Activated CD8-positive, alpha-beta memory T cell treated with anti-CD3 and anti-CD28 coated beads for 36 hours (primary cell): ENCODE results near the gene HTN3. TPM values are rescaled to one million over a fixed set of nuclear protein-coding genes. Genes with fewer than 3 reads are reported as not detected.
"Not testable (repeated sequence)": the region's sequence is repeated elsewhere in the genome, so short reads cannot be mapped to it uniquely, and the experiment has no call there.

ENCODE experiments used
- CTCF ChIA-PET: fragments of 350-600 bp; sonication (Branson Sonifier 250); formaldehyde crosslinking; loops from one replicate; lab custom pipeline; 2021; ENCODE audit warnings: antibody characterized with exemption; lab: Charles Lee
- POLR2A ChIA-PET: fragments of 350-600 bp; sonication (Branson Sonifier 250); formaldehyde crosslinking; loops from one replicate; lab custom pipeline; 2021; ENCODE audit warnings: antibody characterized with exemption; lab: Charles Lee
- total RNA-seq, 2 experiments: library from RNA; stranded (reverse); gene quantifications; one replicate each; pipeline ENCODE4 v1.2.3, GENCODE V29; 2021

HTN3 gene
- total RNA-seq, result not detected

DNA sequence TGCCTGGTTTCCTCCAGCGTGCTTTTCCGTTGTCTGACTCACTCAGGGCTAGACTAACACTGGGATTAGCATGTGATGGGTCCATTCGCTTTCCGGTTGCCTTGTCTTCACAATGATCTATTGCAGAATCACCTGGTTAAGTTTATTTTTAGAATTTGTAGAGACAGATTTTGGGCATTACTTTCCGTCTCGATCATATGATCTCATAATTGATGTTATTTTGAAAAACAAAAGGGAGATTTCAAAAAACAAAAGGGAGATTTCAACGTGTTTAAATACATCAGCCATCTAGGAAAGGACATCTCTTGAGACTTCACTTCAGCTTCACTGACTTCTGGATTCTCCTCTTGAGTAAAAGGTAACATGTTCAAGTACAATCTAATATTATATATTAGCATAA lies at the start of gene HTN3:
Gene HTN3 (plus strand): TSS at position 301 of the 400 bp plus-strand sequence. CDS start 2,282 bp downstream, outside the sequence.
- POLR2A ChIA-PET, CTCF ChIA-PET: not testable (repeated sequence)

DNA sequence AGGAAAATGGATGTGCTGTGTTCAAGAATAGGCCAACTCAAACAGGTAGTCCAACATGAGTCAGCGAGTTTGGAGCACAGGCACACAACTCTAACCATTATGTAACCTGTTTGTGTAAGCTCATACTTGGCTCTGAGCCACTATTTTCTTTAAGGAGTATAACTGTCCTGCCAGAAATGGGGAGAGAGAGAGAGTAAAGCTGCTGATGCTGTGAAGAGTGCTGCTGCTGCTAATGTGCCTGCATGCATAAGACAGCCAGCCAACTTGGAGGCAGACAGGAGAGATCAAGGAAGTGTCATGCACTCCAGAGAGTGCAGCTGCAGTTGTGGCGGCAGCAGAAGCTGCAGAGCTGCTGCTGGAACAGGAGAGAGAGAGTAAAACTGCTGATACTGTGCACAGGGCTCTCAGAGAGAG lies 44.2 kb upstream of the HTN3 start:
- ChIA-PET CTCF (no interaction called here), POLR2A (no interaction called here)

DNA sequence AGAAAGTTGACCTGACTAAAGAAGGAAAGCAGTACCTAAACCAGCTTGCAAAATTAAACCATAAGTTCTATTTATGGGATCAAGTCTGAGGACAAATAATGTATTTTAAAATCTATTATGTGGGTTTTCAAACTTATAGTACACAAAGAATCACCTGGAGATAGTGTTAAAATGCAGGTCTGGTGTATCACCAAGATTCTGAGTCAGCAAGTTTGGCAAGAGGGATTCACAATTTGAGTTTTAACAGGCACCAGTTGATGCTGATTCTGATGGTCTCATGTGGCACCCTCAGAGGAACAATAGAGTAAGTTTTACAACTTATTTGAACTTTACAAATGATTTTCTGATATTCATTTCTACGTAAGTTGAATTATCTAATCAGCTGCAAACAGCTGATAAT lies 41.6 kb upstream of the HTN3 start:
- CTCF ChIA-PET, result no interaction called here
- POLR2A ChIA-PET, result no interaction called here

DNA sequence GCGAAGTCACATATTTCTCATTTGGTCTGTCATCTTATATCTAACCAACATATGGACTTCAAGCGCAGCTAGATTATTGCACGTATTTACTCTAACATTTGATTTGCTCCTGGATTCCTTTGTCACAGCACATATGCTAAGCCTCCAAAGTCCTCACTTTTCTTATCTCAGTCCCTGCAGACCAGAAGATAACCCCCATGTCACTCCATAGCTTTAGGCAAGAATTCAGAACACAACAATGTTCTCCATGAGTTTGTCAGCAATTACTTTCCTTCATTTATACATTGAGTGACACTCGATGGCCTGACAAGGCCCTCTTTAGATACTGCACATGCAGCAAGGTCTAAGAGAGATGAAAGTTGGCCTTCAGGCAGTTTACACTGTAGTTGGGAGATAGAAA lies 37.2 kb upstream of the HTN3 start:
- CTCF ChIA-PET, result no interaction called here
- POLR2A ChIA-PET, result no interaction called here

DNA sequence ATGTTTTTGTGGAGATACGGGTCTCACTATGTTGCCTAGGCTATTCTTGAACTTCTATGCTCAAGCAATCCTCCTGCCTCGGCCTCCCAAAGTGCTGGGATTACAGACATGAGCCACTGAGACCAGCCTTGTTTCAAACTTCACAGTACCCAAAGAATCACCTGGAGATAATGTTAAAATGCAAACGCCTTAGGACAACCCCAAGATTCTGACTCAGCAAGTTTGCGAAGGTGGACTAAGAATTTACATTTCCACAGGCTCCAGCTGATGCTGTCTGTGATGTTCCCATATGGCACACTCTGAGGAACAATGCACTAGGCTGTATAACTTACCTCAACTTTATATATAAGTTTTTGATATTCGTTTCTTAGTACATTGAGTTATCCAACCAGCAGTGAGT lies 33.5 kb upstream of the HTN3 start:
- ChIA-PET CTCF (no interaction called here), POLR2A (no interaction called here)

DNA sequence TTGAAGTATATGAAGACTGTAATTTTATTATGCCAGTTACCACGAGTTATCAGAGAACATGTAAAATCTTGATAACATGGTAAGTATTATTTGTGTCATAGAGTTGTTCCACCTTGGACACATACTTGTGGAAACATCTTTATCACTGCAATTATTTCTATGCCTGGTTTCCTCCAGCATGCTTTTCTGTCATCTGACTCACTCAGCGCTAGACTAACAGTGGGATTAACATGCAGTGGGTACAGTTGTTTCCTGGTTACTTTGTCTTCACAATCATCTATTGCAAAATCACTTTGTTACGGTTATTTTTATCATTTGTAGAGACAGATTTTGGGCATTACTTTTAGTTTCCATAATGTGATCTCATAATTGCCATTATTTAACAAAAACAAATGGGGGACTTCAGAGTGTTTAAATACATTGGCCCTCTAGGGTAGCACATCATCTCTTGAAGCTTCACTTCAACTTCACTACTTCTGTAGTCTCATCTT lies 32.7 kb upstream of the HTN3 start, which contains the start of gene STATH:
Gene STATH (plus strand): TSS at position 441 of the 491 bp plus-strand sequence. CDS start 2,472 bp downstream, outside the sequence.
- POLR2A ChIA-PET, result no interaction called here

DNA sequence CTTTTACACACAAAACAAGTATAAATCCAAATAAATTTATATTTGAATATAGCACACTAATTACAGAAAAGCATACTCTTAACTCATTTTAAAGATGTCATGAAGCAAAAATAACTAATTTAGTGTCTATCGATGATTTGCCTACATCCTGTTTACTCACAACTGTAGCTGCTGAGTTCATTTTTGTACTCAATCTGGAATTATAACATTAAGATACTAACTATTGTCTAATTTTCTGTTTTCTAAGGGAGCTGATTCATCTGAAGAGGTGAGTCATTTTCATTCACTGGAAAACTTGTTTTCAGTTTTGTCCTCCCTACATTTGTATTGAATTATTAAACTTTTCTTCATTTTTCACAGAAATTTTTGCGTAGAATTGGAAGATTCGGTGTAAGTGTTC lies 28.8 kb upstream of the HTN3 start:
- CTCF ChIA-PET, result no interaction called here

More for the DNA sequence above, 32.7 kb upstream of the HTN3 start, which contains the start of gene STATH:
- CTCF ChIA-PET, result no interaction called here

DNA sequence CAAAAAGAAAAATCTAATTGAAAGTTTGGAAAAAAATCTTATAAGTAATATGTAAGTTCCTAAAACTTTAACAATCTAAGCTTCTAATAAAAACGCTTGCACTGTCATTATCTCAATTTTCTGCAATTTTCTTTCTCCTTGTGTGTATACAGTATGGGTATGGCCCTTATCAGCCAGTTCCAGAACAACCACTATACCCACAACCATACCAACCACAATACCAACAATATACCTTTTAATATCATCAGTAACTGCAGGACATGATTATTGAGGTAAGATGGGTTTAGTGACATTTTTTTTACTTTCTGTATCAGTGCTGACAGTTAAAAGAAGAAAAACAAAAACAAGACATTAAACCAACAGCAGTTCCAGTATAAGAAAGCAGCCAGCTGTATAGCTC lies 27.5 kb upstream of the HTN3 start:
- ChIA-PET POLR2A (no interaction called here), CTCF (no interaction called here)

More for the DNA sequence above, 28.8 kb upstream of the HTN3 start:
- POLR2A ChIA-PET, result no interaction called here

DNA sequence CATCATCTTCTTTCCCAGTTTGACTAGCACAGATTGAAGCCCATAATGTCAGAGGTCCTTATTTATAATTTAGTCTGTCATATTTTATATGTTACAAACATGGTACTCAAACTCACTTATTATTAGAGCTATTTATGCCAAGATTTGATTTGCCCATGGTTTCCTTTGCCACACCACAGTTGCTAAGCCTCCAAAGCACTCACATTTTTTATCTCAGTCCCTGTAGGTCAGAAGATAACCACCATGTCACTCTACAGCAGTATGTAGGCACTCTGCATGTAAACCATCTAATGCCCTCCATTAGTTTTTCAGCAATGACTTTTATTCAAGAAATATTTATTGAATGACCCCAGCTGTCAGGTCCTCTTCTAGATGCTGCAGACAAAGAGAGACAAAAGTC lies 25.8 kb upstream of the HTN3 start:
- CTCF ChIA-PET, result no interaction called here

DNA sequence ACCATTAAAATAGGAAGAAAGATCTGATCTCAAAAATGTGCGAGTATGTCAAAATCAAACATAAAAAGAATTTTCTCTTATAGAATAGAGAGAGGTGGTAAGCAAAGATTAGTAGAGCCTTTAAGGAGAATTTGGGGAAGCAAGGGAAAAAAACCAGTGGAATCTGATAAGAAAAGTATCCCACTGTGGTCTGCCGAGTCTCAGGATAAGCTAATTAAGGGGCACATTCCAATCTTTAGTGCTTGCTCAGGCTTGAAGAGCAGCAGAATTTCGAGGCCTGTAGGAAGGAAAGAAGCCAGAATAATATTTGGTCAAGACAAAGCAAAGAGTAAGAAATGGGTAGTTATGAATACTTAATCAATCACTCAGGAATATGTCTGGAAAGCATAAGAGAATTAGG lies 19.5 kb upstream of the HTN3 start:
- CTCF ChIA-PET, result no interaction called here

More for the DNA sequence above, 25.8 kb upstream of the HTN3 start:
- POLR2A ChIA-PET, result no interaction called here

DNA sequence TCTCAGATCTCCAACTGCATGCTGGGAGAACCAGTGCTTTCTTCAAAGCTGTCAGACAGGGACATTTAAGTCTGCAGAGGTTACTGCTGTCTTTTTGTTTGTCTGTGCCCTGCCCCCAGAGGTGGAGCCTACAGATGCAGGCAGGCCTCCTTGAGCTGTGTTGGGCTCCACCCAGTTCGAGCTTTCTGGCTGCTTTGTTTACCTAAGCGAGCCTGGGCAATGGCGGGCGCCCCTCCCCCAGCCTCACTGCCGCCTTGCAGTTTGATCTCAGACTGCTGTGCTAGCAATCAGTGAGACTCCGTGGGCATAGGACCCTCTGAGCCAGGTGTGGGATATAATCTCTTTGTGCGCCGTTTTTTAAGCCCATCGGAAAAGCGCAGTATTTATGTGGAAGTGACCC lies 9.3 kb upstream of the HTN3 start:
- POLR2A ChIA-PET, CTCF ChIA-PET: not testable (repeated sequence)

More for the DNA sequence above, 19.5 kb upstream of the HTN3 start:
- POLR2A ChIA-PET, result no interaction called here

DNA sequence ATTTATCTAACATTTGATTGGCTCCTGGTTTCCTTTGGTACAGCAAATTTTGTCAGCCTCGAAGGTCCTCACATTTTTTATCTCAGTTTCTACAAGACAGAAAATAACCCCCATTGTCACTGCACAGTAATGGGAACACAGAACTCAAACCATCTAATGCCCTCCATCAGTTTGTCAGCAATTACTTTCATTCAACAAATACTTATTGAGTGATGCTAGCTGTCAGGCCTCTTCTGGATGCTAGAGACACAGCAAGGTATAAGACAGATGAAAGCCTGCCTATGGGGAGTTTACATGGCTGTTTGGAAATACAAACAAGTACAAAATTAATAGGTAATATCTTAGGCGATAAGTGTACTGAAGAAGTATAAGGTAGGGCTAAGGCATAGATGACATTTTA lies 5.0 kb upstream of the HTN3 start:
- ChIA-PET POLR2A (no interaction called here), CTCF (no interaction called here)

DNA sequence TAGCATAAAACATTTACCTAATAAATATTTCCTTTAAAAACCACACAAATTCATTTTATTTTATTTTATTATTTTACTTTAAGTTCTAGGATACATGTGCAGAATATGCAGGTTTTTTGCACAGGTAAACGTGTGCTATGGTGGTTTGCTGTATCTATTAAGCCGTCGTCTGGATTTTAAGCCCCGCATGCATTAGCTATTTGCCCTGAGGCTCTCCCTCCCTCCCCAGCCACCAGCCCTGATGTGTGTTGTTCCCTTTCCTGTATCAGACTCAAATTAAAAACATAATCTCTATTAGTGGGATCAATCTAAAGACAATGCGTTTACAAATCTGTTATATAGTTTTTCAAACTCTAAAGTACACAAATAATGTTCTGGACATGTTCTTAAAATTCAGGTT lies 1.2 kb upstream of the HTN3 start:
- POLR2A ChIA-PET, result no interaction called here
- CTCF ChIA-PET, result no interaction called here

DNA sequence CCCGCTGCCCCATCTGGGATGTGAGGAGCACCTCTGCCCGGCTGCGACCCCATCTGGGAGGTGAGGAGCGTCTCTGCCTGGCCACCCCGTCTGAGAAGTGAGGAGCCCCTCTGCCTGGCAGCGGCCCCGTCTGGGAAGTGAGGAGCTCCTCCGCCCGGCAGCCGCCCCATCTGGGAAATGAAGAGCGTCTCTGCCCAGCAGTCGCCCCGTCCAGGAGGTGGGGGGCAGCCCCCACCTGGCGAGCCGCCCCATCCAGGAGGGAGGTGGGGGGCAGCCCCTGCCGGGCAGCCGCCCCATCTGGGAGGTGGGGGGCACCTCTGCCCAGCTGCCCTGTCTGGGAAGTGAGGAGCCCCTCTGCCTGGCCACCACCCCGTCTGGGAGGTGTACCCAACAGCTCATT lies 9.3 kb downstream of the HTN3 start:
- POLR2A ChIA-PET, CTCF ChIA-PET: not testable (repeated sequence)

DNA sequence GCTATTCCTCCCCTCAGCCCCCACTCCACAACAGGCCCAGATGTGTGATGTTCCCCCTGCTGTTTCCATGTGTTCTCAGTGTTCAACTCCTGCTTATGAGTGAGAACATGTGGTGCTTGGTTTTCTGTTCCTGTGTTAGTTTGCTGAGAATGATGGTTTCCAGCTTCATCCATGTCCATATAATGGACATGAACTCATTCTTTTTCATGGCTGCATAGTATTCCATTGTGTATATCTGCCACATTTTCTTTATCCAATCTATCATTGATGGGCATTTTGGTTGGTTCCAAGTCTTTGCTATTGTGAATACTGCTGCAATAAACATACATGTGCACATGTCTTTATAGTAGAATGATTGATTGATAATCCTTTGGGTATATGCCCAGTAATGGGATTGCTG lies 11.7 kb downstream of the HTN3 start:
- POLR2A ChIA-PET, CTCF ChIA-PET: not testable (repeated sequence)

DNA sequence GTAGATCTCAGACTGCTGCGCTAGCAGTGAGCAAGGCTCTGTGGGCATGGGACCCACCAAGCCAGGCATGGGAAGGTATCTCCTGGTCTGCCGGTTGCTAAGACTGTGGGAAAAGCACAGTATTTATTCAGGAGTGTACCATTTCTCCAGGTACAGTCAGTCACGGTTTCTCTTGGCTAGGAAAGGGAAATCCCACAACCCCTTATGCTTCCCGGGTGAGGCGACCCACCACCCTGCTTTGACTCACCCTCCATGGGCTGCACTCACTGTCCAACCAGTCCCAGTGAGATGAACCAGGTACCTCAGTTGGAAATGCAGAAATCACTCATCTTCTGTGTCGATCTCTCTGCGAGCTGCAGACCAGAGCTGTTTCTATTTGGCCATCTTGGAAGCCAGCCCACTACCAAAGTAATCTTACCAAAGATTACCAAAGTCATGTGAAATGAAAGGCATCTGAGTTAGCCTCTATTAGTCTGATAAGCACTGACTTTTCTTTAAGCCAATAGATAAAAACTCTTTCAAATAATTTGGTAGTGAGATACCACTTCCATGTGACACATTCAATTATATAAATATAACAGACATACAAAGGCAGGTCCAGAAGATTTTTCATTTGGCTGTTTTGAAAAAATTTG lies 13.5 kb downstream of the HTN3 start:
- ChIA-PET CTCF (no interaction called here), POLR2A (no interaction called here)

DNA sequence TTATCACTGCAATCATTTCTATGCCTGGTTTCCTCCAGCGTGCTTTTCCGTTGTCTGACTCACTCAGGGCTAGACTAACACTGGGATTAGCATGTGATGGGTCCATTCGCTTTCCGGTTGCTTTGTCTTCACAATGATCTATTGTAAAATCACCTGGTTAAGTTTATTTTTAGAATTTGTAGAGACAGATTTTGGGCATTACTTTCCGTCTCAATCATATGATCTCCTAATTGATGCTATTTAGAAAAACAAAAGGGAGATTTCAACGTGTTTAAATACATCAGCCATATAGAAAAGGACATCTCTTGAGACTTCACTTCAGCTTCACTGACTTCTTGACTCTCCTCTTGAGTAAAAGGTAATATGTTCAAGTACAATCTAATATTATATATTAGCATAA lies 21.9 kb downstream of the HTN3 start, which contains the start of gene HTN1:
Gene HTN1 (plus strand): TSS at position 301 of the 400 bp plus-strand sequence. CDS start 2,639 bp downstream, outside the sequence.
- POLR2A ChIA-PET, CTCF ChIA-PET: not testable (repeated sequence)

DNA sequence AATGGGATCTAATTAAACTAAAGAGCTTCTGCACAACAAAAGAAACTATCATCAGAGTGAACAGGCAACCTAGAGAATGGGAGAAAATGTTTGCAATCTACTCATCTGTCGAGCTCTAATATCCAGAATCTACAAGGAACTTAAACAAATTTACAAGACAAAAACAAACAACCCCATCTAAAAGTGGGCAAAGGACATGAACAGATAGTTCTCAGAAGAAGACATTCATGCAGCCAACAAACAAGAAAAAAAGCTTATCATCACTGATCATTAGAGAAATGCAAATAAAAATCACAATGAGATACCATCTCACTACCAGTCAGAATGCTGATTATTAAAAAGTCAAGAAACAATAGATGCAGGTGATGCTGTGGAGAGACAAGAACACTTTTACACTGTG lies 28.3 kb downstream of the HTN3 start:
- POLR2A ChIA-PET, CTCF ChIA-PET: not testable (repeated sequence)

DNA sequence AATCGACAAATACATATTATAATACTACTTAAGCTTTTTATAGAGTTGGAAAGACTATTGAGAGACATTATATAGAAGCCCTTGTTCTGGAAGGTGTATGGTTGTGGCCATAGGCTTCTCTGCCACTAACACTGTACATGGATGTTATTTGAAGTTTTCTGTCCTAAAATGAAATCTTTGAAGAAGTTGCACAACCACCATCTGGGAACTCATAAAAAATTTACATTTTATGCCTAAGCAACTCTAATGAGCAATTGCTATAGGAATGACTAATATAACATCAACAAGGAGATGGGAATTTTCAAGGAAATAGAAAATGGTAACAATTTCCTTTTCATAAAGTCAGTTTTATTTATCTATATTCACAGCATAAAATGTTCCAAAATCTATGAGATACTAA lies 29.4 kb downstream of the HTN3 start:
- CTCF ChIA-PET, result no interaction called here

DNA sequence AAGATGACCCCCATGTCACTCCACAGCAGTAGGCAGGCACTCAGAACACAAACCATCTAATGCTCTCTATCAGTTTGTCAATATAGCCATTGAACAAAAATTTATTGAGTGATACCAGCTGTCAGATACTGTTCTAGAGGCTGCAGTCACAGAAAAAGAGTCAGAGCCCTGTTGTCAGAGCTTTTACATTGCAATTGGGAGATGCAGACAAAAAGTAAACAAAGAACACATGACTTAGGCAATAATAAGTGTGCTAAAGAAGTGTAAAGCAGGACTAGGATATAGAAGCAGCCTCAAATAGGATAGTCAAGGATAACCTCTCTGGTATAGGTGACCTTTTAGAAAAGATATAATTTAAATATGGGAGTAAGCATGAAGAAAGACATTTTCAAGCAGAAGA lies 30.9 kb downstream of the HTN3 start:
- ChIA-PET CTCF (no interaction called here), POLR2A (no interaction called here)

More for the DNA sequence above, 29.4 kb downstream of the HTN3 start:
- POLR2A ChIA-PET, result no interaction called here

DNA sequence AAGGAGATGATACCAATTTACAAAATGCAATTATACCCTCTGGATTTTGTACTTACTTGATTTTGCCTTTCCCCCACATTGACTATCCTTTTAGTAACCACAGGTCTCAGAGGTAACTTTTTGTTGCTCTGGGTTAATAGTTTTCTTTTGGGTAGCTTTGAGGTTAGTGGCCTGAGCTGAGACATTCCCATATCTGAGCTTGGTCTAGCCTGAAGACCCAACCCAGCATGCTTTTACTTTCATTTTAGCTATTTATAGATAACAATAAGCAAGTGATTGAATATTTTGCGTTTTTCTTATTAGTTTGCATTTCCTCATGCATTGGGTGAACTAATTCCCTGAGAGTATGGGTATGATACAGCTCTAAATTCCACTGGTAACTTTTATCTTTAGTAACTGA lies 33.7 kb downstream of the HTN3 start:
- POLR2A ChIA-PET, result no interaction called here
- CTCF ChIA-PET, result no interaction called here
